ENCODE results near the gene GAL3ST1. TPM values are rescaled to one million over a fixed set of nuclear protein-coding genes. Genes with fewer than 3 reads are reported as not detected.
"Not testable (repeated sequence)": the region's sequence is repeated elsewhere in the genome, so short reads cannot be mapped to it uniquely, and the experiment has no call there.

The GAL3ST1 gene
- total and polyA plus RNA-seq, 8 donors, result 2.2 to 8.5 (median 4.2) TPM

- Histone ChIP-seq H3K4me3 (peak overlapping the region; percentile 9 to 57 (median 40)), H3K4me1 (peaks cover 0 to 4% (median 0%) of the 10 kb centered on the region in 3 donors), H3K9me3 (no peaks in the 10 kb centered on the region), H3K27me3 (no peaks in the 10 kb centered on the region), H3K27ac (peak overlapping the region in 2 of 4 donors; percentile 30 to 57), H3K36me3 (no peaks in the 10 kb centered on the region)
- TF ChIP-seq, protein P1, sequence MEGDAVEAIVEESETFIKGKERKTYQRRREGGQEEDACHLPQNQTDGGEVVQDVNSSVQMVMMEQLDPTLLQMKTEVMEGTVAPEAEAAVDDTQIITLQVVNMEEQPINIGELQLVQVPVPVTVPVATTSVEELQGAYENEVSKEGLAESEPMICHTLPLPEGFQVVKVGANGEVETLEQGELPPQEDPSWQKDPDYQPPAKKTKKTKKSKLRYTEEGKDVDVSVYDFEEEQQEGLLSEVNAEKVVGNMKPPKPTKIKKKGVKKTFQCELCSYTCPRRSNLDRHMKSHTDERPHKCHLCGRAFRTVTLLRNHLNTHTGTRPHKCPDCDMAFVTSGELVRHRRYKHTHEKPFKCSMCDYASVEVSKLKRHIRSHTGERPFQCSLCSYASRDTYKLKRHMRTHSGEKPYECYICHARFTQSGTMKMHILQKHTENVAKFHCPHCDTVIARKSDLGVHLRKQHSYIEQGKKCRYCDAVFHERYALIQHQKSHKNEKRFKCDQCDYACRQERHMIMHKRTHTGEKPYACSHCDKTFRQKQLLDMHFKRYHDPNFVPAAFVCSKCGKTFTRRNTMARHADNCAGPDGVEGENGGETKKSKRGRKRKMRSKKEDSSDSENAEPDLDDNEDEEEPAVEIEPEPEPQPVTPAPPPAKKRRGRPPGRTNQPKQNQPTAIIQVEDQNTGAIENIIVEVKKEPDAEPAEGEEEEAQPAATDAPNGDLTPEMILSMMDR (IDR thresholded peaks at IDR 0.05), result no peak
- FAIRE-seq, result no peak
- ATAC-seq, result peak; percentile 79 to 85 (median 82)
- peak in 5 of 6 donors; percentile 18 to 76 (median 33) for DNase-seq
- WGBS, 2 donors, result 2% methylated on average over 61 to 64 of the region's 64 CpGs
- intact Hi-C loops (cut with DNase I), result no loop called here
These were observed 32.3 kb downstream of the GAL3ST1 start for GRCh38 chr22:30541961-30542810.

GRCh38 chr22:30541511-30541910, 33.0 kb downstream of the GAL3ST1 start:
- intact Hi-C loops (cut with DNase I); DNase-seq: not testable (repeated sequence)
- H3K4me3 ChIP-seq, result peak overlapping the region in 2 of 4 donors; percentile 49 to 57

GRCh38 chr22:30539368-30539767, 35.1 kb downstream of the GAL3ST1 start:
- ATAC-seq, result no peak
- no peak for DNase-seq
- TF ChIP-seq, protein P1 (IDR thresholded peaks at IDR 0.05), result no peak
- no peaks in the 10 kb centered on the region for H3K27me3 ChIP-seq
- H3K27ac ChIP-seq, result no peak overlapping the region
- no peak for FAIRE-seq
- no peaks in the 10 kb centered on the region for H3K9me3 ChIP-seq
- H3K4me1 ChIP-seq, result peaks cover 0 to 4% (median 0%) of the 10 kb centered on the region in 3 donors
- 98 to 100% methylated on average over 1 of the region's 1 CpG for WGBS, 2 donors
- H3K4me3 ChIP-seq, result no peak overlapping the region
- intact Hi-C loops (cut with DNase I), result no loop called here
- no peaks in the 10 kb centered on the region for H3K36me3 ChIP-seq

More at GRCh38 chr22:30541511-30541910, 33.0 kb downstream of the GAL3ST1 start:
- FAIRE-seq, H3K27me3 ChIP-seq, H3K36me3 ChIP-seq, H3K9me3 ChIP-seq, H3K4me1 ChIP-seq: not testable (repeated sequence)
- peak overlapping the region in 1 of 4 donors; percentile 57 for H3K27ac ChIP-seq
- 68 to 73% methylated on average over 3 of the region's 3 CpGs for whole genome bisulfite sequencing, 2 donors
- peak; percentile 16 to 50 (median 39) for ATAC-seq

GRCh38 chr22:30538280-30538679, 36.2 kb downstream of the GAL3ST1 start:
- Histone ChIP-seq H3K4me1 (peaks cover 0 to 4% (median 0%) of the 10 kb centered on the region in 3 donors), H3K36me3 (no peaks in the 10 kb centered on the region), H3K4me3 (no peak overlapping the region), H3K27ac (no peak overlapping the region), H3K9me3 (no peaks in the 10 kb centered on the region), H3K27me3 (no peaks in the 10 kb centered on the region)
- TF ChIP-seq, protein P1 (IDR thresholded peaks at IDR 0.05), result no peak
- WGBS, 2 donors, result 86 to 92% methylated on average over 6 of the region's 6 CpGs
- intact Hi-C loops (cut with DNase I), result no loop called here
- ATAC-seq (no peak), FAIRE-seq (no peak), DNase-seq (no peak)

GRCh38 chr22:30537083-30537731, 37.3 kb downstream of the GAL3ST1 start:
- no peak overlapping the region for H3K4me3 ChIP-seq
- H3K27me3 ChIP-seq, result no peaks in the 10 kb centered on the region
- DNase-seq (no peak), FAIRE-seq (no peak), ATAC-seq (no peak)
- H3K36me3 ChIP-seq, result no peaks in the 10 kb centered on the region
- no peaks in the 10 kb centered on the region for H3K9me3 ChIP-seq
- TF ChIP-seq, protein P1 (IDR thresholded peaks at IDR 0.05), result no peak
- WGBS, 2 donors, result 81 to 85% methylated on average over 9 of the region's 9 CpGs
- H3K4me1 ChIP-seq, result no peaks in the 10 kb centered on the region
- H3K27ac ChIP-seq, result no peak overlapping the region
- intact Hi-C loops (cut with DNase I), result no loop called here

Measured in pancreas (tissue), 10 donors.